Brain microvascular endothelial cell (primary cell): ENCODE measurements around the gene CPEB4.

ENCODE experiments used
- DNase-seq: peaks from one replicate; pipeline ENCODE4 v3.0.0-alpha.2; 2020
- H3K27ac ChIP-seq: fragments of 250-450 bp; sonication (Bioruptor Pico); 2 replicates; pipeline ENCODE4 v1.5.1; 2020; ENCODE audit warnings: mild to moderate bottlenecking, moderate library complexity
- H3K27me3 ChIP-seq: fragments of 250-450 bp; sonication (Bioruptor Pico); replicated peaks from 2 replicates; pipeline ENCODE4 v1.5.1; 2020; ENCODE audit warnings: mild to moderate bottlenecking
- H3K36me3 ChIP-seq: fragments of 250-450 bp; sonication (Bioruptor Pico); replicated peaks from 2 replicates; pipeline ENCODE4 v1.5.1; 2020; ENCODE audit warnings: mild to moderate bottlenecking
- H3K4me3 ChIP-seq: 2 replicates; pipeline ENCODE4 v1.5.1; 2011; ENCODE audit warnings: low read depth, mild to moderate bottlenecking, control low read depth, low read length, moderate library complexity
- CTCF ChIP-seq: IDR thresholded peaks from 2 replicates; pipeline ENCODE4 v1.5.1; 2011; ENCODE audit warnings: low read depth, mild to moderate bottlenecking, moderate library complexity, low read length, control low read depth, inconsistent platforms; ENCODE audit errors: missing control alignments
- in situ Hi-C: cut with HindIII; loops from 2 replicates; pipeline ENCODE4 v1.10.0; 2017; ENCODE audit warnings: low sequenced_read_pairs, low pct_ligation_motif_present

Gene CPEB4

DNA sequence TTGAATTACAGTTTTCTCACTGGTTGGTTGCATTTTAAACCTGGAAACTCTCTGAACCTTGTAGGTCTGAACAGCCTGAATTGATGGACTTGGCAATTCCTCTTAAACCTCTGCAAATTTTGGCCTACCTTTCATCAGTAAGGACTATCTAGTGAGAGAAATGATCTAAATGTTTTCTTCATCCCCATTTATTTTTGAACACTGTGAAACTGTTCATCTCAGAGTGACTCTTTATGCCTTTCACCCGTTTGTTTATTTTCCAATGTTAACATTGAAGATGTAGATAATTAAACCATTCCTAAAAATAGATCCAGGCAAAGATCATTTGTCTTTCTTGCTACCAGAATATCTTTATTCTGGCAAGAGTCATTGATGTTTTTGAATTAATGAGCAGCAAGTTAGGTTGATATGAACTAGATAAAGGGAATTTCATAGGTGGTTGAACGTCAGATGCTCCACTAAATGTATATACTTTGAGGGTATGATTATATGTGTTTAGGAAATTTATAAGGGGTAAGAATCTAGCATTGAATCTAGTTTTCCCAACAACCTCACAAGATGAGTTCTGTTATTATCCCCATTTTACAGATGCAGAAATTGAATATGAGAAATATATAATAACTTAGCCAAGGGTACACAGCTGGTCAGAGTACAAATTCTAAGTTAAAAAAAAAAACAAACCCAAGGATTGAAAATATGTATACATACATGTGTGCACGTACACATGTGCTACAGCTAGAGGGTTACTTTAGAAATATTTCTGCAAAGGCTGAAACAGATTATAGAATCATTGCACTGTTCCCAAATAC is 3.4 kb downstream of the CPEB4 start:
- no peaks in the 10 kb centered on the region for H3K27me3 ChIP-seq
- DNase-seq = no peak
- in situ Hi-C loops = no loop called here
- no peaks in the 10 kb centered on the region for H3K36me3 ChIP-seq
- H3K4me3 ChIP-seq = peak overlapping the region; percentile 74
- H3K27ac ChIP-seq = no peak overlapping the region
- no peak for TF ChIP-seq CTCF

GRCh38 chr5:173893192-173893561 is 5.0 kb downstream of the CPEB4 start:
- TF ChIP-seq CTCF = no peak
- Histone ChIP-seq H3K27me3 (no peaks in the 10 kb centered on the region), H3K36me3 (no peaks in the 10 kb centered on the region), H3K4me3 (peak overlapping the region; percentile 74), H3K27ac (no peak overlapping the region)
- no peak for DNase-seq
- in situ Hi-C loops = no loop called here

DNA sequence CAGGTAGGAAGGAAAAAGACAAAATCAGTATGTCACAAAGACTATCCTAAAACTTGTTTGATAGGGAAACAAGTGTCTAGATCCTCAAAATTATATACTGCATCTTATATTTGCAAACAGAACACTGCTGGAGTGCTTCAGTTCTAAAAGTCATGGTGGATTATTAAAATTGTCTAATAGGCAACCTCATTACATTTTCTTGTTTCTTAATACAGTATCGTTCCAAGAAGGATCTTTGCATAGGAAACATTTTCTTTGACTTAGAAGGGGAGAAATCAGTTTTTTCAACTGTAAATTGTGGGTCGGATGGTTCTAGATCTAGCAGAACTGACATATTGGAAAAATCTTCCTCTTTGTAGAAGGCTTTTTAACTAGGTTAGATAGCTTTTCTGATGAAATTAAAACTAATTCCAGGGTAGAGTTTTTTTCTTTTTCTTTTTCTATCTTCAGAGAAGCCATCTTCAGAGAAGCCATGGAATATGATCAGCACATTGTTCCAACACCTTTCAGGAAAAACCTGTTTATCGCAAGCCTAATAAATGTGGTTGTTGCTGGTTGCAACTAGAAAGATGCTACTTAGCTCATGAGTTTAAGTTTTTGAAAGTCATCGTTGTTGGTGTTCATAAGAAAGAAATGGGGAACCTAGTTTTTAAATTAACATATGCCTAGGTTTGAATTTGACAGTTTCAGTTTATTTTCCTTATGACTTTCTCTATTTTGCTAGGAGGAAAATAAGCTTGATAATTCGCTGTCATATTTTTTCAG is 7.4 kb downstream of the CPEB4 start:
- no peak overlapping the region for H3K27ac ChIP-seq
- in situ Hi-C loops = no loop called here
- TF ChIP-seq CTCF = no peak
- no peak overlapping the region for H3K4me3 ChIP-seq
- no peak for DNase-seq
- H3K27me3 ChIP-seq = no peaks in the 10 kb centered on the region
- no peaks in the 10 kb centered on the region for H3K36me3 ChIP-seq

GRCh38 chr5:173896631-173897030 is 8.5 kb downstream of the CPEB4 start:
- H3K27me3 ChIP-seq = no peaks in the 10 kb centered on the region
- H3K4me3 ChIP-seq = no peak overlapping the region
- H3K36me3 ChIP-seq = no peaks in the 10 kb centered on the region
- no peak overlapping the region for H3K27ac ChIP-seq
- no peak for TF ChIP-seq CTCF
- DNase-seq = no peak
- in situ Hi-C loops = no loop called here

DNA sequence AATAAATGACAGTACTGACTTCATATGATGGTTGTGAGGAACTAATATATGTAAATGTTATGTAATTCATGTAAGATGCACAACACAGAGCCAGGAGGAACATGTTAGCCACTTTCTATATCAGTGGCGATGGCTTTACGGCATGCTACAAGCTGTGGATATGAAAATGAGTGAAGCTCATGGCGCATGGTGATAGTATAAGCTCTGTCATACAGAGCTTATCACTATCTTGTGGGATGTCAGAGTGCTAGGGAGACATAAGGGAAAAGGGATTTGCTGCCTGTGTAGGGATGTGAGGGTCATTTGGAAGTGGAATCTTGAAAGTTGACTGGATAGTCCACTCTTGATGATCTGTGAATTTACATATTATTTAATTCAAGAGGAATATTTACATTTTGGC is 13.6 kb downstream of the CPEB4 start:
- Histone ChIP-seq H3K27me3 (no peaks in the 10 kb centered on the region), H3K27ac (no peak overlapping the region), H3K4me3 (no peak overlapping the region), H3K36me3 (no peaks in the 10 kb centered on the region)
- in situ Hi-C loops = no loop called here
- no peak for TF ChIP-seq CTCF
- no peak for DNase-seq
